Epidermal melanocyte (primary cell): ENCODE data around the gene UBASH3B.
"Not testable (repeated sequence)": the region's sequence is repeated elsewhere in the genome, so short reads cannot be mapped to it uniquely, and the experiment has no call there.

ENCODE experiments used
- DNase-seq: peaks from one replicate; pipeline ENCODE4 v3.0.0; 2011; ENCODE audit warnings: low spot score; ENCODE audit not compliant: insufficient read length

The UBASH3B gene

GRCh38 chr11:122850076-122850631 is 194.6 kb downstream of the UBASH3B start:
- no peak for DNase-seq

- no peak for DNase-seq
Observed at GRCh38 chr11:122851366-122851966, 195.9 kb downstream of the UBASH3B start.

- DNase-seq: no peak
Observed at GRCh38 chr11:122852074-122852795, 196.7 kb downstream of the UBASH3B start.

- no peak for DNase-seq
Observed at GRCh38 chr11:122852796-122853160, 197.3 kb downstream of the UBASH3B start.

GRCh38 chr11:122853261-122853660 is 197.7 kb downstream of the UBASH3B start:
- no peak for DNase-seq

GRCh38 chr11:122853971-122854446 is 198.5 kb downstream of the UBASH3B start:
- DNase-seq: peak; percentile 69

- no peak for DNase-seq
Observed at GRCh38 chr11:122861631-122862030, 206.1 kb downstream of the UBASH3B start.

- no peak for DNase-seq
Observed at GRCh38 chr11:122862091-122862490, 206.6 kb downstream of the UBASH3B start.

GRCh38 chr11:122863154-122863553 is 207.6 kb downstream of the UBASH3B start:
- DNase-seq: not testable (repeated sequence)

- DNase-seq: peak; percentile 43
Observed at GRCh38 chr11:122863704-122864326, 208.3 kb downstream of the UBASH3B start.
